ENCODE data around the gene TINAGL1. TPM values are rescaled to one million over a fixed set of nuclear protein-coding genes. Genes with fewer than 3 reads are reported as not detected.

TINAGL1 gene
- total RNA-seq, 1 donor from 2014 or later = 1,807 TPM

- Histone ChIP-seq H3K4me3 (no peak overlapping the region), H3K4me1 (peaks cover 4 to 24% of the 10 kb centered on the region in 2 donors), H3K9me3 (no peaks in the 10 kb centered on the region), H3K27me3 (no peaks in the 10 kb centered on the region), H3K36me3 (no peaks in the 10 kb centered on the region), H3K27ac (no peak overlapping the region)
- TF ChIP-seq, protein P1, sequence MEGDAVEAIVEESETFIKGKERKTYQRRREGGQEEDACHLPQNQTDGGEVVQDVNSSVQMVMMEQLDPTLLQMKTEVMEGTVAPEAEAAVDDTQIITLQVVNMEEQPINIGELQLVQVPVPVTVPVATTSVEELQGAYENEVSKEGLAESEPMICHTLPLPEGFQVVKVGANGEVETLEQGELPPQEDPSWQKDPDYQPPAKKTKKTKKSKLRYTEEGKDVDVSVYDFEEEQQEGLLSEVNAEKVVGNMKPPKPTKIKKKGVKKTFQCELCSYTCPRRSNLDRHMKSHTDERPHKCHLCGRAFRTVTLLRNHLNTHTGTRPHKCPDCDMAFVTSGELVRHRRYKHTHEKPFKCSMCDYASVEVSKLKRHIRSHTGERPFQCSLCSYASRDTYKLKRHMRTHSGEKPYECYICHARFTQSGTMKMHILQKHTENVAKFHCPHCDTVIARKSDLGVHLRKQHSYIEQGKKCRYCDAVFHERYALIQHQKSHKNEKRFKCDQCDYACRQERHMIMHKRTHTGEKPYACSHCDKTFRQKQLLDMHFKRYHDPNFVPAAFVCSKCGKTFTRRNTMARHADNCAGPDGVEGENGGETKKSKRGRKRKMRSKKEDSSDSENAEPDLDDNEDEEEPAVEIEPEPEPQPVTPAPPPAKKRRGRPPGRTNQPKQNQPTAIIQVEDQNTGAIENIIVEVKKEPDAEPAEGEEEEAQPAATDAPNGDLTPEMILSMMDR (IDR thresholded peaks at IDR 0.05) = no peak
- intact Hi-C loops (cut with DNase I) = loop anchor here (2.0 kb wide), 1 partner anchor 54 kb away; no protein-coding TSS in a partner anchor
- no peak for DNase-seq (ENCODE audit: low spot score in 2 of 2)
Measured at GRCh38 chr1:31618916-31619846, 42.9 kb downstream of the TINAGL1 start.

GRCh38 chr1:31620631-31621497, 44.5 kb downstream of the TINAGL1 start:
- TF ChIP-seq, protein P1 (IDR thresholded peaks at IDR 0.05) = no peak
- no peaks in the 10 kb centered on the region for H3K27me3 ChIP-seq
- H3K27ac ChIP-seq = no peak overlapping the region
- DNase-seq (ENCODE audit: low spot score in 2 of 2) = no peak
- peaks cover 6 to 22% of the 10 kb centered on the region in 2 donors for H3K4me1 ChIP-seq
- intact Hi-C loops (cut with DNase I) = no loop called here
- no peaks in the 10 kb centered on the region for H3K36me3 ChIP-seq
- H3K9me3 ChIP-seq = no peaks in the 10 kb centered on the region
- H3K4me3 ChIP-seq = no peak overlapping the region

DNA sequence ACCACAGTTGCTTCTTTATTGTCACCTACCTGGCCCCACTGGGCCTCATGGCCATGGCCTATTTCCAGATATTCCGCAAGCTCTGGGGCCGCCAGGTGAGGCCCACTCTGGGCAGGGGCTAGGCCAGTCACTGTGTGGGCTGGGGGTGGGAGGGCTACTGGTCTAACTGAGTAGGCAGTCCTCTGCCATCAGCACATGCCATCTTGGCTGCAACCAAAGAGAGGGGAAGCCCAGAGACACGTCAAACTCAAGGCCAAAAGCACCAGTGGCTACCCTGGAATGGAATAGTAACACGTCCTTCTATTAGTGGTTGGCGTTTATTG, 45.1 kb downstream of the TINAGL1 start:
- no peak for DNase-seq (ENCODE audit: low spot score in 2 of 2)
- H3K4me1 ChIP-seq = peaks cover 6 to 28% of the 10 kb centered on the region in 2 donors

GRCh38 chr1:31621847-31622730, 45.8 kb downstream of the TINAGL1 start:
- Histone ChIP-seq H3K27ac (peak overlapping the region; percentile 3 to 31), H3K27me3 (no peaks in the 10 kb centered on the region), H3K4me3 (no peak overlapping the region), H3K4me1 (peaks cover 12 to 34% of the 10 kb centered on the region in 2 donors), H3K36me3 (no peaks in the 10 kb centered on the region), H3K9me3 (no peaks in the 10 kb centered on the region)
- no peak for DNase-seq (ENCODE audit: low spot score in 2 of 2)
- intact Hi-C loops (cut with DNase I) = no loop called here
- TF ChIP-seq, protein P1 (IDR thresholded peaks at IDR 0.05) = no peak

More for the DNA sequence above, 45.1 kb downstream of the TINAGL1 start:
- TF ChIP-seq, protein P1 (IDR thresholded peaks at IDR 0.05) = no peak
- H3K9me3 ChIP-seq = no peaks in the 10 kb centered on the region
- intact Hi-C loops (cut with DNase I) = no loop called here
- no peaks in the 10 kb centered on the region for H3K36me3 ChIP-seq
- H3K27ac ChIP-seq = peak overlapping the region in 1 of 2 donors; percentile 31
- no peak overlapping the region for H3K4me3 ChIP-seq
- H3K27me3 ChIP-seq = no peaks in the 10 kb centered on the region

DNA sequence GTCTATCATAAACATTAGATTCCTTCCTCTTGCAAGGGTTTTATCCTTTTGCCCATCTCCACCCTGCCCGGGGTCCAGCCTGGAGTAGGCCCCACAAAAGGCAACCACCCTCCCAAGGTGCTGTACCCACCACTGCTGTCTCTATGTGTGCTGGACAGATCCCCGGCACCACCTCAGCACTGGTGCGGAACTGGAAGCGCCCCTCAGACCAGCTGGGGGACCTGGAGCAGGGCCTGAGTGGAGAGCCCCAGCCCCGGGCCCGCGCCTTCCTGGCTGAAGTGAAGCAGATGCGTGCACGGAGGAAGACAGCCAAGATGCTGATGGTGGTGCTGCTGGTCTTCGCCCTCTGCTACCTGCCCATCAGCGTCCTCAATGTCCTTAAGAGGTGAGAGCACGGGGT, 47.0 kb downstream of the TINAGL1 start:
- no peak for DNase-seq (ENCODE audit: low spot score in 2 of 2)
- intact Hi-C loops (cut with DNase I) = no loop called here

More for the DNA sequence above, 47.0 kb downstream of the TINAGL1 start:
- Histone ChIP-seq H3K27me3 (no peaks in the 10 kb centered on the region), H3K9me3 (no peaks in the 10 kb centered on the region), H3K36me3 (no peaks in the 10 kb centered on the region), H3K27ac (no peak overlapping the region), H3K4me1 (peaks cover 18 to 39% of the 10 kb centered on the region in 2 donors), H3K4me3 (no peak overlapping the region)
- TF ChIP-seq, protein P1 (IDR thresholded peaks at IDR 0.05) = no peak
